Mesothelial cell of epicardium (in vitro differentiated cells): ENCODE measurements around the gene TRIM46. TPM values are rescaled to one million over a fixed set of nuclear protein-coding genes. Genes with fewer than 3 reads are reported as not detected.

Experiments used
- DNase-seq, 2 experiments: peaks; one replicate each; pipeline ENCODE4 v3.0.0; 2021; ENCODE audit warnings: low spot score in 2 of 2; ENCODE audit not compliant: unreplicated experiment in 2 of 2
- H3K27ac Mint-ChIP-seq: 2 replicates; pipeline ENCODE4 v1.8.0; 2021; ENCODE audit warnings: mixed read lengths
- H3K27me3 Mint-ChIP-seq: 2 replicates; pipeline ENCODE4 v1.8.0; 2021; ENCODE audit warnings: low read depth, mixed read lengths
- H3K36me3 Mint-ChIP-seq: 2 replicates; pipeline ENCODE4 v1.8.0; 2021; ENCODE audit warnings: mixed read lengths
- H3K4me1 Mint-ChIP-seq: 2 replicates; pipeline ENCODE4 v1.8.0; 2021; ENCODE audit warnings: mixed read lengths
- H3K4me3 Mint-ChIP-seq: 2 replicates; pipeline ENCODE4 v1.8.0; 2021; ENCODE audit warnings: mild to moderate bottlenecking, moderate library complexity, mixed read lengths
- H3K9me3 Mint-ChIP-seq: 2 replicates; pipeline ENCODE4 v1.8.0; 2021; ENCODE audit warnings: mixed read lengths
- CTCF ChIP-seq: fragments of 200-600 bp; sonication (generic); IDR thresholded peaks from one replicate; pipeline ENCODE4 v1.5.0; 2021; ENCODE audit warnings: antibody characterized with exemption; ENCODE audit not compliant: unreplicated experiment
- total RNA-seq: library from RNA; stranded (reverse); gene quantifications from 3 replicates; pipeline ENCODE4 v1.2.1, GENCODE V29; 2021

Gene TRIM46
- total RNA-seq, 1 donor from 2014 or later, result 6.3 TPM

GRCh38 chr1:155197901-155198546 is 24.4 kb downstream of the TRIM46 start:
- Mint-ChIP-seq H3K9me3 (no peaks in the 10 kb centered on the region), H3K4me3 (no peak overlapping the region), H3K27ac (no peak overlapping the region), H3K27me3 (no peaks in the 10 kb centered on the region), H3K36me3 (peaks cover 5% of the 10 kb centered on the region), H3K4me1 (peaks cover 21% of the 10 kb centered on the region)
- no peak for TF ChIP-seq CTCF
- no peak for DNase-seq

GRCh38 chr1:155198547-155198906 is 24.9 kb downstream of the TRIM46 start:
- no peak for TF ChIP-seq CTCF
- H3K27ac Mint-ChIP-seq, result no peak overlapping the region
- no peaks in the 10 kb centered on the region for H3K9me3 Mint-ChIP-seq
- no peaks in the 10 kb centered on the region for H3K27me3 Mint-ChIP-seq
- H3K36me3 Mint-ChIP-seq, result peaks cover 5% of the 10 kb centered on the region
- H3K4me1 Mint-ChIP-seq, result peaks cover 17% of the 10 kb centered on the region
- no peak overlapping the region for H3K4me3 Mint-ChIP-seq
- no peak for DNase-seq

- H3K27me3 Mint-ChIP-seq, result no peaks in the 10 kb centered on the region
- peaks cover 6% of the 10 kb centered on the region for H3K4me1 Mint-ChIP-seq
- H3K9me3 Mint-ChIP-seq, result no peaks in the 10 kb centered on the region
- no peak for TF ChIP-seq CTCF
- no peak overlapping the region for H3K27ac Mint-ChIP-seq
- no peak for DNase-seq
- peaks cover 5% of the 10 kb centered on the region for H3K36me3 Mint-ChIP-seq
- no peak overlapping the region for H3K4me3 Mint-ChIP-seq
Measured at GRCh38 chr1:155199792-155200191, 26.1 kb downstream of the TRIM46 start.

GRCh38 chr1:155200920-155201319 is 27.3 kb downstream of the TRIM46 start:
- H3K4me1 Mint-ChIP-seq, result no peaks in the 10 kb centered on the region
- H3K36me3 Mint-ChIP-seq, result peaks cover 5% of the 10 kb centered on the region
- no peak overlapping the region for H3K4me3 Mint-ChIP-seq
- DNase-seq, result no peak
- no peak overlapping the region for H3K27ac Mint-ChIP-seq
- no peak for TF ChIP-seq CTCF
- H3K9me3 Mint-ChIP-seq, result no peaks in the 10 kb centered on the region
- no peaks in the 10 kb centered on the region for H3K27me3 Mint-ChIP-seq

- Mint-ChIP-seq H3K36me3 (peaks cover 2% of the 10 kb centered on the region), H3K27me3 (no peaks in the 10 kb centered on the region), H3K4me1 (peaks cover 6% of the 10 kb centered on the region), H3K9me3 (no peaks in the 10 kb centered on the region), H3K4me3 (no peak overlapping the region), H3K27ac (no peak overlapping the region)
- no peak for TF ChIP-seq CTCF
- no peak for DNase-seq
Measured at GRCh38 chr1:155202198-155202597, 28.5 kb downstream of the TRIM46 start.
